Fibroblast of lung (primary cell): ENCODE data around the gene RPUSD3. TPM values are rescaled to one million over a fixed set of nuclear protein-coding genes. Genes with fewer than 3 reads are reported as not detected.

ENCODE experiments used
- DNase-seq, 2 donors: peaks; one replicate each; pipeline versions ENCODE4 v3.0.0 to v3.0.0-alpha.2; 2010; ENCODE audit warnings: low read depth in 2 of 2
- H2AFZ ChIP-seq: 2 replicates; pipeline ENCODE4 v1.5.1; 2012; ENCODE audit warnings: low read length, control low read depth, inconsistent platforms
- H3K27ac ChIP-seq: 2 replicates; pipeline ENCODE4 v1.5.1; 2011; ENCODE audit warnings: low read length, control low read depth; ENCODE audit not compliant: insufficient read depth
- H3K27me3 ChIP-seq: 2 replicates; pipeline ENCODE4 v1.5.1; 2011; ENCODE audit warnings: mild to moderate bottlenecking, low read length; ENCODE audit not compliant: control insufficient read depth, insufficient read depth
- H3K36me3 ChIP-seq: 2 replicates; pipeline ENCODE4 v1.5.1; 2011; ENCODE audit warnings: low read length; ENCODE audit not compliant: control insufficient read depth, insufficient read depth
- H3K4me1 ChIP-seq: 2 replicates; pipeline ENCODE4 v1.5.1; 2011; ENCODE audit warnings: low read length; ENCODE audit not compliant: control insufficient read depth, insufficient read depth; ENCODE audit errors: extremely low read depth
- H3K4me2 ChIP-seq: 2 replicates; pipeline ENCODE4 v1.5.1; 2011; ENCODE audit warnings: low read length, control low read depth; ENCODE audit not compliant: insufficient read depth; ENCODE audit errors: extremely low read depth
- H3K4me3 ChIP-seq, 4 experiments: fragments of 200-600 bp in 1 of 4; sonication (generic) in 1 of 4; replicated peaks in 1 of 4; 2 replicates each; pipeline ENCODE4 v1.5.1; 2011 to 2016; ENCODE audit warnings: low read length in 4 of 4, low read depth in 3 of 4, mild to moderate bottlenecking in 3 of 4, control low read depth in 2 of 4, inconsistent platforms in 1 of 4, mixed read lengths in 1 of 4; ENCODE audit not compliant: insufficient read depth in 1 of 4; ENCODE audit errors: control extremely low read depth in 1 of 4
- H3K79me2 ChIP-seq: 2 replicates; pipeline ENCODE4 v1.5.1; 2012; ENCODE audit warnings: mild to moderate bottlenecking, low read length, inconsistent platforms; ENCODE audit not compliant: control insufficient read depth, insufficient read depth
- H3K9ac ChIP-seq: 2 replicates; pipeline ENCODE4 v1.5.1; 2011; ENCODE audit warnings: mild to moderate bottlenecking, low read length, control low read depth; ENCODE audit not compliant: insufficient read depth
- H3K9me3 ChIP-seq: 2 replicates; pipeline ENCODE4 v1.5.1; 2012; ENCODE audit warnings: low read depth, low read length; ENCODE audit not compliant: control insufficient read depth, insufficient read depth
- H4K20me1 ChIP-seq: 2 replicates; pipeline ENCODE4 v1.5.1; 2011; ENCODE audit warnings: low read length; ENCODE audit not compliant: control insufficient read depth, insufficient read depth; ENCODE audit errors: extremely low read depth
- CTCF ChIP-seq, 2 donors: IDR thresholded peaks in 1 of 2; conservative IDR thresholded peaks in 1 of 2; 1 replicate in 1 of 2; 2 replicates in 1 of 2; pipeline ENCODE4 v1.5.1; 2011 to 2012; ENCODE audit warnings: low read length in 2 of 2, control low read depth in 1 of 2, inconsistent platforms in 1 of 2, low read depth in 1 of 2, mild to moderate bottlenecking in 1 of 2
- EZH2 ChIP-seq: IDR thresholded peaks from 2 replicates; pipeline ENCODE4 v1.5.1; 2012; ENCODE audit warnings: low read length, control low read depth, mild to moderate bottlenecking; ENCODE audit errors: missing control alignments
- polyA plus RNA-seq, 2 donors: library from polyadenylated mRNA; depleted of rRNA in 1 of 2; stranded (reverse) in 1 of 2; unstranded in 1 of 2; fragments of >200 nt; gene quantifications; 2 replicates each; pipeline ENCODE4 v1.2.1, GENCODE V29; 2011 to 2012; ENCODE audit warnings: missing spikeins in 1 of 2
- total RNA-seq: library from RNA; depleted of rRNA; stranded (reverse); fragments of >200 nt; gene quantifications from 2 replicates; pipeline ENCODE4 v1.2.1, GENCODE V29; 2014

RPUSD3 gene
- total and polyA plus RNA-seq, 2 donors (not counting 1 experiment from before 2014, with no cell fraction given): 17.3 to 22.1 TPM

DNA sequence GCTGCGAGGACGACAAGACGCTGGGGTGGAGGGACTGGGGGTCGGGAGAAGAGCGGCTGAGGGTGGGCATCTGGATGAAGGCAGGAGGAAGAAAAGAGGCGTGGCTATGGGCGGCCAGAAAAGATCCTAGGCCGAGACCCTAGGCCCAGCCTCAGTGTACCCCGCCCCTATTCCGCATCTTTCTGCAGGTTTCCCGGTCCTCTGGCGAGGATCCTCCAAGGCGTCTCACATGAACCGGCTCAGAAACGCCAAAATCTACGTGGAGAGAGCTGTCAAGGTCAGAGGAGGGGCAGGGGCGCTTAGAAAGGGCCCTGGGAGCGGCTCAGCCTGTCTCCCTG is 33.4 kb downstream of the RPUSD3 start:
- TF ChIP-seq EZH2 (no peak), CTCF (conservative IDR thresholded peaks at IDR 0.05 in 1 of 2, IDR thresholded peaks at IDR 0.05 in 1 of 2; ENCODE audit: low read depth in 1 of 2, low read length in 2 of 2) (no peak)
- Histone ChIP-seq H3K9ac (peak overlapping the region; percentile 76), H3K4me3 (peak overlapping the region; percentile 49 to 68 (median 54)), H4K20me1 (no peaks in the 10 kb centered on the region), H3K36me3 (peaks cover 10% of the 10 kb centered on the region), H3K27me3 (no peaks in the 10 kb centered on the region), H3K79me2 (no peaks in the 10 kb centered on the region), H3K9me3 (no peaks in the 10 kb centered on the region), H2AFZ (no peak overlapping the region), H3K4me1 (peaks cover 3% of the 10 kb centered on the region), H3K27ac (peak overlapping the region; percentile 85), H3K4me2 (peak overlapping the region; percentile 82)
- no peak for DNase-seq

DNA sequence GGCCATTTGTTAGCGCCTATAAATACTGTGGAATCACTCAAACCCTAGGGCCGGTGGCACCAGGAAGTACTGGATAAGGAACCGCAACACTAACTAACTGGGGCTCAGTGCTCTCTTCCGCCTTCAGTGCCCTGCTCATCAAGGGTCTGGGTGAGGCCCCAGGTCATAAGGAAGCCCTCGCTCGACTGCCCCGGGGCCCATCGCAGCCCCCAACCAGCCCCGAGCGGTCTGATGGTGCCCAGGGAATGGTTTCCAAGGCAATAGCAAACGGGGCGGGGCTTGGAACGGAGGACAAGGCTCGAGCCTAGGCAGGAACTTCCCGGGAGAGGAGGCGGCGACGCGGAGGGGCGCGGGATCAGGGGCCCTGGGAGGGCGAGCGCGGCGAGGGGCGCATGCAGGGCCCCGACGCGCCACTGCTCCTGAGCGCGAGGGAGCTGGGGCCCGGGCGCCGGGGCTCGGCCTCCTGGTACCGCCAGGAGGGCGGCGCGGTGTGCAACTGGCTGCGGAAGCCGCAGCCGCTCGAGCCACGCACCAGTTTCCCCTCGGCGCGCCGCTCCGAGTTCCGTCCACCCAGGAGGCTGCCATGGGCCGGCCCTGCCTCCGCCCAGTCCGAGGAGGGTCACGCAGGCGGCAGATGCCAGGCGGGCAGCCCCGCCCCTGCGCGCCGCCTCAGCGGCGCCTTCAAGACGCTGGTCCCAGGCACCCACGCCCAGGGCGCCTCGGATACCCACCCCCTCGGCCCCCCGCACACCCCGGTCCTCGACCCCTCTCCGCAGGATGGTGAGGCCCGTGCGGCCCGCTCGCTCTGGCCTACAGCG is 34.0 kb downstream of the RPUSD3 start, which contains the start of gene TTLL3:
Gene TTLL3, plus strand, starts transcription at position 648 of the 818 bp plus-strand sequence. CDS start 400 bp downstream, outside the sequence.
- H3K4me1 ChIP-seq: peaks cover 3% of the 10 kb centered on the region
- peak within 1 kb of the TSS; percentile 49 to 68 (median 54) for H3K4me3 ChIP-seq
- peak; percentile 53 to 60 for DNase-seq
- H3K27ac ChIP-seq: peak within 1 kb of the TSS; percentile 85
- H3K36me3 ChIP-seq: peaks cover 13% of the 10 kb centered on the region
- peak within 1 kb of the TSS; percentile 76 for H3K9ac ChIP-seq
- H3K4me2 ChIP-seq: peak within 1 kb of the TSS; percentile 82
- H2AFZ ChIP-seq: no peak within 1 kb of the TSS
- H3K79me2 ChIP-seq: no peaks in the 10 kb centered on the region
- H4K20me1 ChIP-seq: no peaks in the 10 kb centered on the region
- TF ChIP-seq CTCF (conservative IDR thresholded peaks at IDR 0.05 in 1 of 2, IDR thresholded peaks at IDR 0.05 in 1 of 2; ENCODE audit: low read depth in 1 of 2, low read length in 2 of 2) (no peak), EZH2 (no peak)
- no peaks in the 10 kb centered on the region for H3K27me3 ChIP-seq
- H3K9me3 ChIP-seq: no peaks in the 10 kb centered on the region

DNA sequence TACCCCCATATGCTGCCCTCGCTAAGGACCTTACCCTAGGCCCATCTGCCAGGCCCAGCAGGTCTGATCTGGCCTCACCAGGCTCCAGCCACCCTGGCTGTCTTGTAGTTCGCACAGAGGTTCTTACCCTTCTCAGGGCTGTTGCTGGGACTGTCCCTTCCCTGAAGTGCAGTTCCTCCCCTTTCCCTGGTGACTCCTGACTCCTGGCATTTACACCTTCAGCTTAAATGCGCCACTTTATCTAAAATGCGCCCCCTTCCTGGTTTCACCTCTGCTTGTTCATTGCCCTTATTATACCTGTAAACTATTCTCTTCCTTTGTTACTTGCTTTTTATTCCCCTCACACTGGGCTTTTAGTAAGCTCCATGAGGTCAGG is 34.6 kb downstream of the RPUSD3 start:
- H4K20me1 ChIP-seq: no peaks in the 10 kb centered on the region
- no peaks in the 10 kb centered on the region for H3K9me3 ChIP-seq
- H3K27me3 ChIP-seq: no peaks in the 10 kb centered on the region
- TF ChIP-seq CTCF (conservative IDR thresholded peaks at IDR 0.05 in 1 of 2, IDR thresholded peaks at IDR 0.05 in 1 of 2; ENCODE audit: low read depth in 1 of 2, low read length in 2 of 2) (no peak), EZH2 (no peak)
- peak overlapping the region; percentile 85 for H3K27ac ChIP-seq
- peak overlapping the region in 2 of 4 experiments; percentile 43 to 68 for H3K4me3 ChIP-seq
- peaks cover 3% of the 10 kb centered on the region for H3K4me1 ChIP-seq
- peaks cover 19% of the 10 kb centered on the region for H3K36me3 ChIP-seq
- no peaks in the 10 kb centered on the region for H3K79me2 ChIP-seq
- no peak for DNase-seq
- no peak overlapping the region for H3K9ac ChIP-seq
- no peak overlapping the region for H3K4me2 ChIP-seq
- H2AFZ ChIP-seq: no peak overlapping the region
